ENCODE results near the gene C2orf72.

C2orf72 gene

DNA sequence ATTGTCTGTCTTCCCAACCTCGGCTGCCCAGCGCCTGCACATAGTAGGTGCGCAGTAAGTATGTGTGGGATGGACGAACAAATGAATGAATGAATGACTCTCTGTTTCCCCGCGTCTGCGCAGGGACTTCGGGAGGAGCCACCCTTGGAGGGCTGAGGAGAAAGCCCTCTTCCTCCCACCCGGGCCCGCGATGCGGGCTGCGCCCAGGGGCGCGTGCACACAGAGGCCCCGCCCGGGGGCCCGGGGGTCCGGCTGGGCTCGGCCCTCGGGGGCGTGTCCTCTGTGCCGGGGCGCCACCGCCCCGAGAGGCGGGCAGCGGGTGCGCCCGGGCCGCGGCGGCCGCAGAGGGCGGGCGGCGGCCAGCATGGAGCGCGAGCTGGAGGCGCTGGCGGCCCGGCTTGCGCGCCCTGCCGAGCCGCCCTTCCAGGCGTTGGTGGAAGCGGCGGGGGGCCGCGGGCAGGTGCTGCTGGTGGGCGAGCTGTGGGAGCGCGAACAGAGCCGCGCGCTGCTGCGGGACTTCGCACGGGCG is at the start of gene C2orf72:
TSS of gene C2orf72 (plus strand) at position 322 of the 529 bp plus-strand sequence. CDS start at position 365, 43 bp downstream.
- TF ChIP-seq CREB1 (IDR thresholded peaks at IDR 0.05; ENCODE audit: low read depth) (no peak), YY1 (IDR thresholded peaks at IDR 0.05; ENCODE audit: low read depth) (no peak), EP300 (IDR thresholded peaks at IDR 0.05; ENCODE audit: borderline replicate concordance) (no peak), TEAD4 (IDR thresholded peaks at IDR 0.05) (no peak), CEBPB (IDR thresholded peaks at IDR 0.05) (no peak), TCF12 (IDR thresholded peaks at IDR 0.05; ENCODE audit: low read depth) (no peak)
- TF ChIP-seq, protein P1, sequence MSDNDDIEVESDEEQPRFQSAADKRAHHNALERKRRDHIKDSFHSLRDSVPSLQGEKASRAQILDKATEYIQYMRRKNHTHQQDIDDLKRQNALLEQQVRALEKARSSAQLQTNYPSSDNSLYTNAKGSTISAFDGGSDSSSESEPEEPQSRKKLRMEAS (IDR thresholded peaks at IDR 0.05), result no peak
- TF ChIP-seq, protein P2, sequence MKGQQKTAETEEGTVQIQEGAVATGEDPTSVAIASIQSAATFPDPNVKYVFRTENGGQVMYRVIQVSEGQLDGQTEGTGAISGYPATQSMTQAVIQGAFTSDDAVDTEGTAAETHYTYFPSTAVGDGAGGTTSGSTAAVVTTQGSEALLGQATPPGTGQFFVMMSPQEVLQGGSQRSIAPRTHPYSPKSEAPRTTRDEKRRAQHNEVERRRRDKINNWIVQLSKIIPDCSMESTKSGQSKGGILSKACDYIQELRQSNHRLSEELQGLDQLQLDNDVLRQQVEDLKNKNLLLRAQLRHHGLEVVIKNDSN (IDR thresholded peaks at IDR 0.05), result no peak

DNA sequence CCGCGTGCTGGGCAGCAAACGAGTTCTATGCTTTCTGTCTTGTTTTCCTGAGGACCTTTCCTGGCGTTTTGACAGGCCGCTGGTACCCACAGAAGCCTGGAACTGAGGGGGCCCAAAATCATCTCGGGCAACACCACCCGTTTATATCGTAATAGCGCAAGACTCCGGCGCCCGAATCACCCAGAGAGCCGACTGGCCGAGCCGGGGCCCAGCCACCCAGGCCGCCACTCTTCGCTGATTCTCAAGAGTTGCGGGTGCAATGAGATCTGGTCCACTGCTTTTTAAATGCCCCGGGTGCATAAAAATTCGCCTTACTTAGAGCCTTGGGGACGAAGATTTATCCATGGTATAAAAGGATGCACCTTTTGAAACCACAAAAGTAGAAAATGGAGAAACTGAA is 47.6 kb upstream of the C2orf72 start:
- TF ChIP-seq, protein P1 (IDR thresholded peaks at IDR 0.05), result no peak
- TF ChIP-seq FOXM1 (IDR thresholded peaks at IDR 0.05; ENCODE audit: borderline replicate concordance, low read depth) (no peak), CREB1 (IDR thresholded peaks at IDR 0.05; ENCODE audit: low read depth) (no peak), EP300 (IDR thresholded peaks at IDR 0.05; ENCODE audit: borderline replicate concordance) (no peak), CEBPB (IDR thresholded peaks at IDR 0.05) (no peak), RAD21 (IDR thresholded peaks at IDR 0.05; ENCODE audit: low read depth) (no peak), TCF12 (IDR thresholded peaks at IDR 0.05; ENCODE audit: low read depth) (no peak), TAF1 (IDR thresholded peaks at IDR 0.05; ENCODE audit: low read depth) (no peak), ZBTB7A (IDR thresholded peaks at IDR 0.05; ENCODE audit: low read depth) (no peak), EGR1 (IDR thresholded peaks at IDR 0.05) (no peak), TEAD4 (IDR thresholded peaks at IDR 0.05) (no peak)
- TF ChIP-seq, protein P2 (IDR thresholded peaks at IDR 0.05), result no peak

DNA sequence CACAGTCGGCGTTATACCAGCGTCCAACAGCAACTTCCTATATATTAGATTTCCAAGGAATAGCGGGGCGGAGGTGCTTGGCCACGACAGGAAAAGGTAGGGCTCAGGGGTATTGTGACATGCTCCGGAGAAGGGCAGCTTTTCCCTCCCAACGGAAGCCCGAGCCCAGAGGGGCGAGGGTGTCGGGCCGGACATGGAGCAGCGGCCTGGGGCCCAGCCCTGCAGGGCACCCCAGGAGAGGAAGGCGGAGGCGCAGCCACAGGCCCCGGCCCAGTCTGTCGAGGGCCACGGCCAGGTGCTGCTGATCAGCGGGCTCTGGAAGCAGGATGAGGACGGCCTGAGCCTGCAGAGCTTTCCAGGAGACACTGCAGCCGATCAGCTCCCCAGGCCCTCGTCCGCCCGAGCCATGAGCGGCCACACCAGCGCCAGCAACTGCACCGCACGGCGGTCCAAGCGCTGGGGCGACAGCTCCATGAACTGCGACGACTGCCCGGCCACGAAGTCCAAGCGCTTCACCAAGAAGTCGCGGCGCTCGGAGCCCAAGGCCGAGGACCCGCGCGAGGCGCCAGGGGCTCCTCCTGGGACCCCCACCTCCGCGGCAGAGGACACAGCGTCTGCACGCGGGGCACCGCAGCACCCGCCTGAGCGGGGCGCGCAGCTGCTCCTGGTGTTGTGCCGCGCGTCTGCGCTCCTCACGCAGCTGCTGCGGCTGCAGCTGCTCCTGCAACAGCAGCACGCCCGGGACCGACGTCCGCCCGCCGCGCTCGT is 47.0 kb upstream of the C2orf72 start:
- TF ChIP-seq CREB1 (IDR thresholded peaks at IDR 0.05; ENCODE audit: low read depth), result no peak
- TF ChIP-seq RAD21 (IDR thresholded peaks at IDR 0.05; ENCODE audit: low read depth), result no peak
- no peak for TF ChIP-seq EGR1 (IDR thresholded peaks at IDR 0.05)

DNA sequence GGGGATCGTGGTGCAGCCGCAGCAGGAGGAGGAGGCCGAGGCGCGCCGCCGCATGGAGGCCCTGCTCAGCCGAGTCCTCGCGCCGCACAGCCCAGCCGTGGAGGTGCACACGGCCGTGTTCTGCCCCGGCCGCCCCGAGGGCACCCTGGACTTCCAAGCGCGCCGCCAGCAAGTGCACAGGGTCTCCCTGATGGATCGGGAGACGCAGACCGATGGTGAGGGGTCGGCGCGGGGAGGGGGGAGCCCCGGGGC is 46.5 kb upstream of the C2orf72 start:
- TF ChIP-seq EP300 (IDR thresholded peaks at IDR 0.05; ENCODE audit: borderline replicate concordance), result no peak
- no peak for TF ChIP-seq EGR1 (IDR thresholded peaks at IDR 0.05)
- TF ChIP-seq, protein P1 (IDR thresholded peaks at IDR 0.05), result no peak
- no peak for TF ChIP-seq ZBTB7A (IDR thresholded peaks at IDR 0.05; ENCODE audit: low read depth)
- TF ChIP-seq NFIC (IDR thresholded peaks at IDR 0.05), result no peak
- TF ChIP-seq FOXM1 (IDR thresholded peaks at IDR 0.05; ENCODE audit: borderline replicate concordance, low read depth), result no peak
- TF ChIP-seq YY1 (IDR thresholded peaks at IDR 0.05; ENCODE audit: low read depth), result no peak
- TF ChIP-seq TEAD4 (IDR thresholded peaks at IDR 0.05), result no peak
- no peak for TF ChIP-seq CEBPB (IDR thresholded peaks at IDR 0.05)
- TF ChIP-seq, protein P2 (IDR thresholded peaks at IDR 0.05), result no peak
- TF ChIP-seq TAF1 (IDR thresholded peaks at IDR 0.05; ENCODE audit: low read depth), result no peak
- TF ChIP-seq RAD21 (IDR thresholded peaks at IDR 0.05; ENCODE audit: low read depth), result no peak
- no peak for TF ChIP-seq CREB1 (IDR thresholded peaks at IDR 0.05; ENCODE audit: low read depth)
- TF ChIP-seq TCF12 (IDR thresholded peaks at IDR 0.05; ENCODE audit: low read depth), result no peak

DNA sequence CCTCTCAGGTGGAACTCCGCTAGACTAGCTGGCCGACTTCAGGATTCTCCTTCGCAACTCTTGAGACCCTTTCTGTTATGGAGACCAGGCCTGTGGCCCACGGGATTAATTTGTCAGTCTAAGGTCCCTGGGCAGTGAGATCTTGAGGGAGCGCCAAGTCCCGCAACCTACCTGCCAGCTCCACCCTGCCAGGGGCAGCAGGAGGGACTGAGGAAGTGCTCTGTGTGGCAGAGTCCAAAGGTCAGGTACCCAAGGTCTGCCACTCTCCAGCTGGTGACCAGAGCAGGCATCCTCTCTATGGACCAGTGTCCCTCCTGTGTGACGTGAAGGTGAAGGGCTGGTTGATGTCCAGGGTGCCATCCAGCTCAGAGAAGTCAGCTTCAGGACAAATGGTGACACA is 45.7 kb upstream of the C2orf72 start:
- TF ChIP-seq NFIC (IDR thresholded peaks at IDR 0.05), result no peak

DNA sequence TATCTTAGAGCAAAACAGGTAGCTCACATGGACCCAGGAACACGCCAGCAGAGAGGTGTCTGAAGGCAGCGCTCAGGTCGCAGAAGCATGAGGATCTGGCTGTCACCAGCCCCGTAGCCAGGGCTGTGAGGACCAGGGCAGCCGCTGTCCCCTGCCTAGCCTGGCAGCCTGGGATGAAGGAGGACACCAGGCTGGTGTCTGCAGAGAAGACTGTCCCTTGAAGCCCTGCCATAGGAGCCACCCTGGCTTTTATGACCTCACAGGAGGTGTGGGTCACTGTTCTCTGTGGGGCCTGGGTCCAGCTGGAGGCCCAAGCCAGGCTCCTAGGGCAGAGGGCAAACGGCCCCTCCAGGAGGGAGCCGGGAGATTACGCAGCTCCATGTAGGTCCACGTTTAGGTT is 41.5 kb upstream of the C2orf72 start, which contains the start of gene SPATA3:
TSS of gene SPATA3 (plus strand) at position 301 of the 400 bp plus-strand sequence. CDS start 113 bp downstream, outside the sequence.
- no peak for TF ChIP-seq TCF12 (IDR thresholded peaks at IDR 0.05; ENCODE audit: low read depth)
- TF ChIP-seq, protein P1 (IDR thresholded peaks at IDR 0.05), result no peak
- no peak for TF ChIP-seq ZBTB7A (IDR thresholded peaks at IDR 0.05; ENCODE audit: low read depth)
- TF ChIP-seq CREB1 (IDR thresholded peaks at IDR 0.05; ENCODE audit: low read depth), result no peak
- no peak for TF ChIP-seq RAD21 (IDR thresholded peaks at IDR 0.05; ENCODE audit: low read depth)
- no peak for TF ChIP-seq TEAD4 (IDR thresholded peaks at IDR 0.05)
- TF ChIP-seq EGR1 (IDR thresholded peaks at IDR 0.05), result no peak
- TF ChIP-seq EP300 (IDR thresholded peaks at IDR 0.05; ENCODE audit: borderline replicate concordance), result no peak
- TF ChIP-seq, protein P3, sequence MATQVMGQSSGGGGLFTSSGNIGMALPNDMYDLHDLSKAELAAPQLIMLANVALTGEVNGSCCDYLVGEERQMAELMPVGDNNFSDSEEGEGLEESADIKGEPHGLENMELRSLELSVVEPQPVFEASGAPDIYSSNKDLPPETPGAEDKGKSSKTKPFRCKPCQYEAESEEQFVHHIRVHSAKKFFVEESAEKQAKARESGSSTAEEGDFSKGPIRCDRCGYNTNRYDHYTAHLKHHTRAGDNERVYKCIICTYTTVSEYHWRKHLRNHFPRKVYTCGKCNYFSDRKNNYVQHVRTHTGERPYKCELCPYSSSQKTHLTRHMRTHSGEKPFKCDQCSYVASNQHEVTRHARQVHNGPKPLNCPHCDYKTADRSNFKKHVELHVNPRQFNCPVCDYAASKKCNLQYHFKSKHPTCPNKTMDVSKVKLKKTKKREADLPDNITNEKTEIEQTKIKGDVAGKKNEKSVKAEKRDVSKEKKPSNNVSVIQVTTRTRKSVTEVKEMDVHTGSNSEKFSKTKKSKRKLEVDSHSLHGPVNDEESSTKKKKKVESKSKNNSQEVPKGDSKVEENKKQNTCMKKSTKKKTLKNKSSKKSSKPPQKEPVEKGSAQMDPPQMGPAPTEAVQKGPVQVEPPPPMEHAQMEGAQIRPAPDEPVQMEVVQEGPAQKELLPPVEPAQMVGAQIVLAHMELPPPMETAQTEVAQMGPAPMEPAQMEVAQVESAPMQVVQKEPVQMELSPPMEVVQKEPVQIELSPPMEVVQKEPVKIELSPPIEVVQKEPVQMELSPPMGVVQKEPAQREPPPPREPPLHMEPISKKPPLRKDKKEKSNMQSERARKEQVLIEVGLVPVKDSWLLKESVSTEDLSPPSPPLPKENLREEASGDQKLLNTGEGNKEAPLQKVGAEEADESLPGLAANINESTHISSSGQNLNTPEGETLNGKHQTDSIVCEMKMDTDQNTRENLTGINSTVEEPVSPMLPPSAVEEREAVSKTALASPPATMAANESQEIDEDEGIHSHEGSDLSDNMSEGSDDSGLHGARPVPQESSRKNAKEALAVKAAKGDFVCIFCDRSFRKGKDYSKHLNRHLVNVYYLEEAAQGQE (IDR thresholded peaks at IDR 0.05; ENCODE audit: low read depth), result no peak

DNA sequence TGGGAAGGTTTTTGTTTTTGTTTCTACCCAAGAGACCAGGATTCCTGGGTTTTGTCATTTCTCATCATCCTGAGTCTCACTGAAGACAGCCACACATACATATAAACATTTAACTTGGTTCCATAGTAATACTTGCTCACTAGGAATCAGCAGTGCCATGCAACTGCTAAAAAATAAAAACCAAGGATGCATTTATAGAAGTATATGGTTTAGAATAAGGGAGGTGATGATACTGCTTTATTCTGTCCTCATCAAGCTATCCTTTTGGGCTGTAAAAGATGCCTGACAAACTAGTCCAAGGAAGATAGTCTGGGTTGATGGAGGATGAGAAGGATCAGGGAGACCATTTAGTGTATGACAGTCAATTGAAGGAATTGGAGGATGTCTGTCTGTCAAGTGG is 40.7 kb upstream of the C2orf72 start:
- no peak for TF ChIP-seq ZBTB7A (IDR thresholded peaks at IDR 0.05; ENCODE audit: low read depth)
- no peak for TF ChIP-seq EP300 (IDR thresholded peaks at IDR 0.05; ENCODE audit: borderline replicate concordance)
- TF ChIP-seq, protein P1 (IDR thresholded peaks at IDR 0.05), result no peak
